GM10248 (cell line): ENCODE results near the gene WBP2NL.
A peak's percentile ranks its signal among the peaks of the same experiment; 100 is the strongest.

Source experiments
- CTCF ChIA-PET: fragments of 300-600 bp; sonication (Branson Sonifier 250); formaldehyde crosslinking; extraction: SDS; loops from one replicate; lab custom pipeline; 2021; ENCODE audit warnings: antibody characterized with exemption; lab: Yijun Ruan, JAX
- POLR2A ChIA-PET: fragments of 350-650 bp; sonication (Branson Sonifier 250); formaldehyde crosslinking; extraction: SDS; loops from one replicate; lab custom pipeline; 2020; ENCODE audit warnings: antibody characterized with exemption; lab: Yijun Ruan, JAX
- DNase-seq: peaks from one replicate; pipeline ENCODE4 v3.0.0; 2012; ENCODE audit errors: extremely low spot score
- TF ChIP-seq, protein P1 (sequence below): IDR thresholded peaks from 2 replicates; pipeline ENCODE4 v1.5.1; 2012; ENCODE audit warnings: mild to moderate bottlenecking, low read depth; ENCODE audit errors: extremely low read depth, missing control alignments, control extremely low read depth

The WBP2NL gene

DNA sequence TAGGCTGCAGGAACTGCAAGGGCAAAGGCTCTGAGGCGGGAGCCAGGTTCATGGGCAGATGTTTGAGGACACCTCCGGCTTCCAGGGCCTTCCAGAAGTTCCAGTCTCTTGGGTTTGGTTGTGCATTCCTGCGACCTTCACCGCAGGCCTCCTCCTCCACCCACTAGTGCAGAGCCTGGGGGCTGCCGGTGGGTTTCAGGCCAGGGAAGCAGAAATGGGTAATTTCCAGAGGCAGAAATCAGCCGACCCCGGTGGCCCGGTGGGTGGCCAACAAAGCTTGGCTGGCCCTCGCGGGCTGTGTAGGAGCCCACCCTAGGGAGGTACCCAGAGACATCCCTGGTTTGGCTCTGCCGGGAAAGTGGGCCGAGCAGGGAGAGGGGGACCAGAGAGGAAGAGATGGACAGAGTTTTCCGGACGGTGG, 75.0 kb downstream of the WBP2NL start:
- ChIA-PET CTCF (no interaction called here), POLR2A (no interaction called here)
- no peak for DNase-seq
- TF ChIP-seq, protein P1, sequence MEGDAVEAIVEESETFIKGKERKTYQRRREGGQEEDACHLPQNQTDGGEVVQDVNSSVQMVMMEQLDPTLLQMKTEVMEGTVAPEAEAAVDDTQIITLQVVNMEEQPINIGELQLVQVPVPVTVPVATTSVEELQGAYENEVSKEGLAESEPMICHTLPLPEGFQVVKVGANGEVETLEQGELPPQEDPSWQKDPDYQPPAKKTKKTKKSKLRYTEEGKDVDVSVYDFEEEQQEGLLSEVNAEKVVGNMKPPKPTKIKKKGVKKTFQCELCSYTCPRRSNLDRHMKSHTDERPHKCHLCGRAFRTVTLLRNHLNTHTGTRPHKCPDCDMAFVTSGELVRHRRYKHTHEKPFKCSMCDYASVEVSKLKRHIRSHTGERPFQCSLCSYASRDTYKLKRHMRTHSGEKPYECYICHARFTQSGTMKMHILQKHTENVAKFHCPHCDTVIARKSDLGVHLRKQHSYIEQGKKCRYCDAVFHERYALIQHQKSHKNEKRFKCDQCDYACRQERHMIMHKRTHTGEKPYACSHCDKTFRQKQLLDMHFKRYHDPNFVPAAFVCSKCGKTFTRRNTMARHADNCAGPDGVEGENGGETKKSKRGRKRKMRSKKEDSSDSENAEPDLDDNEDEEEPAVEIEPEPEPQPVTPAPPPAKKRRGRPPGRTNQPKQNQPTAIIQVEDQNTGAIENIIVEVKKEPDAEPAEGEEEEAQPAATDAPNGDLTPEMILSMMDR, result no peak

DNA sequence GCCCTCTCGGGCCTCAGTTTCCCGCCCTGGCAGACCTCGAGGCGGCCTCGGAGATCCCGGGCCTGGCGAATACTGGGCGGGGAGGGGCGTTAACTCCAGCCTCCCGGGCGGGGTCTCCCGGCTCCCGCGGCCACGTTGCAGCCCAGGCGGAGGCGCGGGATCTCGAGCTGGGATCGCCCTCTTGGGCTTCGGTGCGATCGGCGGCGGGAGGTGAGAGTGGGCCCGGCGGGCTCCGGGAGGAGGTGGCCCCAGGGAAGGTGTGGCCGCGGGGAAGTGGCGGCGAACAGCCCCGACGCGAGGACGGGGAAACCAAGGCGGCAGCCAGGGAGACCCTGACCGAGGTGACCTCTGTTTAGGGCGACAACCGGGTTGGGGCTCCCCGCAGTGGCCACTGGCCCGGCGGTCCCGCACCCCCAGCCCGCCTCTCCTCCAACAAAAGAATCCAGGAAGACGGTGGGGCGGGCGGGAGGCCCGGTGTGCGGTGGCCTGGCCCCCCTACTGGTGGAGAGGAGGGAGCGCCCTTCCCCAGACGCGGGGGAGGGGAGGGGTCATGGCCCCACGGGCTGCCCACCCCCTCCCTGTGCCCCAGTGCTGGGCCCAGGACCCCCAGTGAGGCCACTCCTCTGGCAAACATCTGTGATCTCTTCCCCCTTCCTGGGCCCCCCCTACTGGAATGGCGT, 75.7 kb downstream of the WBP2NL start, which contains the start of gene PHETA2:
Gene PHETA2, plus strand, starts transcription at position 117 of the 680 bp plus-strand sequence. CDS start 3,046 bp downstream, outside the sequence.
- TF ChIP-seq, protein P1, result peak; percentile 34
- DNase-seq, result peak; percentile 42
- ChIA-PET CTCF (no interaction called here), POLR2A (no interaction called here)

DNA sequence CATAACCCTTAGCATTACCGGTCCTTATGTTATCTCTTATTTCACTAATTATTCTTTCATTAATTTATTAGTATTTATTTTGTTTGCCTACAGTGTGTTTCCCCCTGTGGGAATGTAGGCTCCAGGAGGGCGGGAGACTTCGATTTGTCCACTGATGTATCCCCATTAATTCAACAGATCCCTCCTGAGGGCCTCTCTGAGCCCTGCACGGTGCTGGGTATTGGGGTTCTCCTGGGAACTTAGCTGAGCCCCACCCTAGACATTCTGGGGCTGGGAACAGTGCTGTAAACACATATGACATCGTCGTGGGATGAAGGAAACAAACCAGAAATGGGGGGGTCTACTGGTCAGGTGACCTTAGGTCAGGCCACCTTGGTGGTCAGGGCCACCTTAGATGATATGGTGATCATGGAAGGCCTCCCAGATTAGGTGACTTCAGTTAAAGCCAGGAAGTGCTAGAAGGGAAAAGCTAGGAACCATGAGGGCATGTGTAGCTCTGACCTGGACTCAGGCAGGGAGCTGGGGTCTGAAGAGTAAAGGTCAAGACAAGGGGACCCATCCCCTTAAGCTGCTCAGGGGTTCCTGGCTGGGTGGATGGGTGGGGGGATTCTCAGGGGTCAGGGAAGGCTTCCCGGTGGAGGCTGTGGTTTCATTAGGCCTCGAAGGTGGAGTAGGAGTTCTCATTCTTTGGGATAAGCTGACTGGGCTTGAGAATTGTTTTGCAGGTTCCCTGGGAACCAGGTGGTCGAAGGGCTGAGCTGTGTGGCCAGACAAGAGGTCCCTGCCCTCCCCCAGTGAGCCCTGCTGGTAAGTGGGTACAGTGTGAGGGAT, 76.5 kb downstream of the WBP2NL start:
- ChIA-PET POLR2A (no interaction called here), CTCF (interaction anchor here (0.7 to 1.5 kb wide), 8 partner anchors 13 to 218 kb away, joined by 3 to 7 read pairs (median 4); partner anchors contain the start of gene CENPM)
- TF ChIP-seq, protein P1, result no peak
- DNase-seq, result no peak

DNA sequence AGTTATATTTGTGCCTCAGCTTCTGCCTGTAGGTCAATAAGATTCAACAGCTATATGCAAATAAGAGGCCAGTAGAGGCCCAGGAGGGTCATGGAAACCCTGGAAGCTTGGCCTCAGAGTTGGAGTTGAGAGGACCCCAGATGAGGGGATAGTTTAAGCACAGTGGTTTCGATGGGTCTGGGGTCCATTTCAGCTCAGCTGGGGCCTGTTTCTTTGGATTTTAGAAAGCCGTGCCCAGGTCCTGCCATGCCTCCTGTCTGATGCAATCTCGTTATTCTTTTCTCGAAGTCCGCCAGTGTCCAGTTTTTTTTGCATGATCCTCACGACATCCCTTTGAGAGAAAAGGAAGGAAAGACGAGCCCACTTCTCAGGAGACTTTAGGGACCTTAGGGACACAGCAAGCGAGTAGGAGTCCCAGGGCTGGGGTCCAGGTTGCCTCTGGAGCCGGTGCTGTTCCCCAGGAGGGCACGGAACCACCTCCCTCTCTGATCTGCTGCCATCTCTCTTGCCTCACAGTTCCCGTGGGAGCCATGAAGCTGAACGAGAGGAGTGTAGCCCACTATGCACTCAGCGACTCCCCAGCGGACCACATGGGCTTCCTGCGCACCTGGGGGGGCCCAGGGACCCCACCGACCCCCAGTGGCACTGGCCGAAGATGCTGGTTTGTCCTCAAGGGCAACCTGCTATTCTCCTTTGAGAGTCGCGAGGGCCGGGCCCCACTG, 78.3 kb downstream of the WBP2NL start:
- POLR2A ChIA-PET, result interaction anchor here (0.6 kb wide), 1 partner anchor 59 kb away, joined by 3 read pairs; no protein-coding TSS in a partner anchor
- TF ChIP-seq, protein P1, result no peak
- CTCF ChIA-PET, result interaction anchor here (1.0 to 2.8 kb wide), 2 partner anchors 7 to 14 kb away, joined by 3 to 10 read pairs; no protein-coding TSS in a partner anchor
- no peak for DNase-seq

DNA sequence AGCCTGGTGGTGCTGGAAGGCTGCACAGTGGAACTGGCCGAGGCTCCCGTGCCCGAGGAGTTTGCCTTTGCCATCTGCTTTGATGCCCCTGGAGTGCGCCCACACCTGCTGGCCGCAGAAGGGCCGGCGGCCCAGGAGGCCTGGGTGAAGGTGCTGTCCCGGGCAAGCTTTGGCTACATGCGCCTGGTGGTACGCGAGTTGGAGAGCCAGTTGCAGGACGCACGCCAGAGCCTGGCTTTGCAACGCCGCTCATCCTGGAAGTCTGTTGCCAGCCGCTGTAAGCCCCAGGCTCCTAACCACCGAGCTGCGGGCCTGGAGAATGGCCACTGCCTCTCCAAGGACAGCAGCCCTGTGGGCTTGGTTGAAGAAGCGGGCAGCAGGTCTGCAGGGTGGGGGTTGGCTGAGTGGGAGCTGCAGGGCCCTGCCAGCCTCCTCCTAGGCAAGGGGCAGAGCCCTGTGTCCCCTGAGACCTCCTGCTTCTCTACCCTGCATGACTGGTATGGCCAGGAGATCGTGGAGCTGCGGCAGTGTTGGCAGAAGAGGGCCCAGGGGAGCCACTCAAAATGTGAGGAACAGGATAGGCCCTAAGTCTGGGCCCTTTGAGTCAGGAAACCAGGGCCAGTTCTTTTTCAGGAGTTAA, 79.0 kb downstream of the WBP2NL start:
- ChIA-PET CTCF (interaction anchor here (0.8 to 2.8 kb wide), 3 partner anchors 8 to 14 kb away, joined by 3 to 10 read pairs (median 5); partner anchors contain the start of gene NDUFA6), POLR2A (no interaction called here)
- TF ChIP-seq, protein P1, result no peak
- no peak for DNase-seq
